ENCODE measurements around the gene BOLL.
"Not testable (repeated sequence)": the region's sequence is repeated elsewhere in the genome, so short reads cannot be mapped to it uniquely, and the experiment has no call there.

Gene BOLL

GRCh38 chr2:197784956-197785941 is at the start of gene BOLL:
BOLL (minus strand) TSS chr2:197785319; CDS start chr2:197781850, 3,469 bp downstream.
- DNase-seq: no peak

GRCh38 chr2:197834771-197835170 is 49.7 kb upstream of the BOLL start:
- DNase-seq: not testable (repeated sequence)

GRCh38 chr2:197828464-197829135 is 43.5 kb upstream of the BOLL start:
- DNase-seq: no peak

- DNase-seq: no peak
These were observed 42.5 kb upstream of the BOLL start for GRCh38 chr2:197827618-197828017.

- no peak for DNase-seq
These were observed 37.2 kb upstream of the BOLL start for GRCh38 chr2:197822333-197822732.

- no peak for DNase-seq
These were observed 36.6 kb upstream of the BOLL start for GRCh38 chr2:197821550-197822289.

- no peak for DNase-seq
These were observed 29.4 kb upstream of the BOLL start for GRCh38 chr2:197814526-197814925.

- DNase-seq: no peak
These were observed 28.1 kb upstream of the BOLL start for GRCh38 chr2:197813093-197813787.

- no peak for DNase-seq
These were observed 25.4 kb upstream of the BOLL start for GRCh38 chr2:197810491-197810890.

- no peak for DNase-seq
These were observed 24.9 kb upstream of the BOLL start for GRCh38 chr2:197810016-197810415.

- DNase-seq: no peak
These were observed 23.9 kb upstream of the BOLL start for GRCh38 chr2:197809064-197809463.

GRCh38 chr2:197805715-197806633 is 20.9 kb upstream of the BOLL start:
- DNase-seq: no peak

- DNase-seq: no peak
These were observed 19.9 kb upstream of the BOLL start for GRCh38 chr2:197804758-197805714.

GRCh38 chr2:197804049-197804757 is 19.1 kb upstream of the BOLL start, which contains the start of gene PLCL1:
PLCL1 (plus strand) TSS chr2:197804593.
- peak; percentile 80 to 81 for DNase-seq

- peak in 1 of 2 experiments; percentile 19 for DNase-seq
These were observed 17.9 kb upstream of the BOLL start for GRCh38 chr2:197803033-197803444.

GRCh38 chr2:197801033-197801432 is 15.9 kb upstream of the BOLL start:
- DNase-seq: no peak

GRCh38 chr2:197800091-197800490 is 15.0 kb upstream of the BOLL start:
- no peak for DNase-seq

GRCh38 chr2:197799068-197799467 is 13.9 kb upstream of the BOLL start:
- no peak for DNase-seq

- no peak for DNase-seq
These were observed 13.1 kb upstream of the BOLL start for GRCh38 chr2:197798187-197798586.
